BE2C (cell line): Measurements from ENCODE around the gene FAM131B.

ENCODE experiments used
- DNase-seq: peaks from one replicate; pipeline ENCODE4 v3.0.0-alpha.2; 2020
- H3K27me3 ChIP-seq: fragments of 250-450 bp; sonication (Bioruptor Pico); 2 replicates; pipeline ENCODE4 v1.5.1; 2020; ENCODE audit warnings: mild to moderate bottlenecking
- H3K36me3 ChIP-seq: fragments of 250-450 bp; sonication (Bioruptor Pico); 2 replicates; pipeline ENCODE4 v1.5.1; 2020; ENCODE audit warnings: mild to moderate bottlenecking
- H3K4me1 ChIP-seq: fragments of 250-450 bp; sonication (Bioruptor Pico); 2 replicates; pipeline ENCODE4 v1.5.1; 2020
- H3K4me3 ChIP-seq: 2 replicates; pipeline ENCODE4 v1.5.1; 2011; ENCODE audit warnings: low read depth, low read length
- H3K9me3 ChIP-seq: fragments of 250-450 bp; sonication (Bioruptor Pico); 2 replicates; pipeline ENCODE4 v1.5.1; 2020
- TF ChIP-seq, protein P1 (sequence below): IDR thresholded peaks from 2 replicates; pipeline ENCODE4 v1.5.1; 2012; ENCODE audit warnings: mild to moderate bottlenecking, low read depth, low read length

Gene FAM131B

DNA sequence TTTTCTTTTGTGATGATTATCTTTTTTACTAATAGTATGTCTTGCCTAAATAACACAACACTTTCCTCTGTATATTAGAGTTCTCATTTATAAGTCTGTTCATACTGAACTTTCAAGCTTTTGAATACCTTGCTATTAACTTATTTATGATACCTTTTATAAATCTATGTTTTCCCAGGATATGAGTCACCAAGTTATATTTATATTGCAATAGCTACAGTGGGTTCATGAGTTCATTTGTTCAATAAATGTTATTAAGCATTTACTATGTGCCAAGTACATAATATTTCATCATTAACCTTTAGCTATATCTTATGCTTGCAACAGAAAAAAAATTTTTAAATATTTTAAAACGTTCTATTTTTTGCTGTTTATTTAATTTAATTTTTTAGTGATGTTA lies 28.3 kb downstream of the FAM131B start:
- DNase-seq = no peak
- H3K4me3 ChIP-seq = no peak overlapping the region
- H3K27me3 ChIP-seq = peaks cover 17% of the 10 kb centered on the region
- H3K4me1 ChIP-seq = no peaks in the 10 kb centered on the region
- TF ChIP-seq, protein P1, sequence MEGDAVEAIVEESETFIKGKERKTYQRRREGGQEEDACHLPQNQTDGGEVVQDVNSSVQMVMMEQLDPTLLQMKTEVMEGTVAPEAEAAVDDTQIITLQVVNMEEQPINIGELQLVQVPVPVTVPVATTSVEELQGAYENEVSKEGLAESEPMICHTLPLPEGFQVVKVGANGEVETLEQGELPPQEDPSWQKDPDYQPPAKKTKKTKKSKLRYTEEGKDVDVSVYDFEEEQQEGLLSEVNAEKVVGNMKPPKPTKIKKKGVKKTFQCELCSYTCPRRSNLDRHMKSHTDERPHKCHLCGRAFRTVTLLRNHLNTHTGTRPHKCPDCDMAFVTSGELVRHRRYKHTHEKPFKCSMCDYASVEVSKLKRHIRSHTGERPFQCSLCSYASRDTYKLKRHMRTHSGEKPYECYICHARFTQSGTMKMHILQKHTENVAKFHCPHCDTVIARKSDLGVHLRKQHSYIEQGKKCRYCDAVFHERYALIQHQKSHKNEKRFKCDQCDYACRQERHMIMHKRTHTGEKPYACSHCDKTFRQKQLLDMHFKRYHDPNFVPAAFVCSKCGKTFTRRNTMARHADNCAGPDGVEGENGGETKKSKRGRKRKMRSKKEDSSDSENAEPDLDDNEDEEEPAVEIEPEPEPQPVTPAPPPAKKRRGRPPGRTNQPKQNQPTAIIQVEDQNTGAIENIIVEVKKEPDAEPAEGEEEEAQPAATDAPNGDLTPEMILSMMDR = no peak
- H3K9me3 ChIP-seq = no peaks in the 10 kb centered on the region
- no peaks in the 10 kb centered on the region for H3K36me3 ChIP-seq

DNA sequence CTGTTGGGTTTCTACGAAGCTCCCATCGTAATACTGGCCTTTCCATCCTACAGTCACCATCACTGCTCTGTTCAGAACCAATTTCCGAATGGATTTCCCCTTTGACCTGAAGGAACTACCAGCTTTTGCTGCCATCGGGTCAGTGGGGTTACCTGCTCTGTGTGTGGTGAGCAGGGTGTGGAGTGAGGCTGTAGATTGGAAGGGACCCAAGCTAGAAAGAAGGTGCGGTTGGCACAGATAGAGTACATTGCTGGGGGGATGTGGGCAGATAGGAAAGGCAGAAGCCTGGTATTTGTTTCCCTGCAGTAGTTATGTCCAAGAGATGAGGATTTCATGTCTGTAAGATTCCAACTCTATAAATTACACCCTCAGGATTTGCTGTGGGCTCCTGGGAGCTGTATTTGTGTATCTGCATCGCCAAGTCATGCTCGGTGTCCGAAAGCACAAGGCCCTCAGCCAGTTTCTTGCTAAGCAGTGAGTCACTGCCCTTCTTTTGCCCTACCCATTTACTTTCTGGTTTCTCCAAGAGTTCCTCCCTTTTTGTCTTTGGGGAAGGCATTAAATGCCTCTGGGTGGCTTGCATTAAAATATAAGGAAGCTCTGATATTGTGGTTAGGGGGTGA lies 31.2 kb downstream of the FAM131B start:
- no peak overlapping the region for H3K4me3 ChIP-seq
- H3K9me3 ChIP-seq = no peaks in the 10 kb centered on the region
- H3K4me1 ChIP-seq = no peaks in the 10 kb centered on the region
- H3K36me3 ChIP-seq = no peaks in the 10 kb centered on the region
- DNase-seq = no peak
- TF ChIP-seq, protein P1 = no peak
- H3K27me3 ChIP-seq = peaks cover 3% of the 10 kb centered on the region; the same call in 1 of the 2 replicates

DNA sequence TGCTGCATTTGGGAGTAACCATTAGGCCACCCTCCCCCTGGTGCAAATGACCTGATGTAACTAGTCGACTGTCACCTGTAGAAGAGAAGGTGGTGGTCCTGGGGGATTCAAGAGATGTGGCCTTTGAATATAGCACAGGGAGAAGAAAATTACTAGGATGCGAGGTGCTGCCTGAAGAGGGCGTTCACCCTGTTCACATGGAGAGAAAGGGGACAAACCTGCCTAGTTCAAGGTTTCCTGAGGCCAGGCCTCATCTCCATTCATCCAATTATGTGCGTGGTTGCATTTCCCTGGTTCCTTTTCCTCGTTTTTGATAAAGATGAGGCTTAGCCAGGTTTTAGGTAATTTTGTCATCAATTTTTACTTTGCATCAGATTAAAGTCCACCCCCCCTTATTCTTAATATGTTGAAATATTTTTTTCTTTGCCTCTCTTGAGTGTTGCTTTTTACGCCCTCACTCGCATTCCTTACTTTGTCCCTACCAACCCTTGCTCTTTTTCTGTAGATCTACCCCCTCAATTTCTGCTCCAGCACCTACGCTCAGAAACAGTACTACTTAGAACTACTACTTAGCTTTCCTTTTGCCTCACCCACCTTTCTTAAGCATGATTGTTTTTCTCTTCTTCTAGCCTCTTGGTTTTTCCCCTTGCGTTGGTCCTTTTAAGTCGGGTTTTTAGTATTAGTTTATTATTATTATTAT lies 32.9 kb downstream of the FAM131B start:
- TF ChIP-seq, protein P1 = no peak
- peaks cover 3% of the 10 kb centered on the region; the same call in 1 of the 2 replicates for H3K27me3 ChIP-seq
- no peak for DNase-seq

DNA sequence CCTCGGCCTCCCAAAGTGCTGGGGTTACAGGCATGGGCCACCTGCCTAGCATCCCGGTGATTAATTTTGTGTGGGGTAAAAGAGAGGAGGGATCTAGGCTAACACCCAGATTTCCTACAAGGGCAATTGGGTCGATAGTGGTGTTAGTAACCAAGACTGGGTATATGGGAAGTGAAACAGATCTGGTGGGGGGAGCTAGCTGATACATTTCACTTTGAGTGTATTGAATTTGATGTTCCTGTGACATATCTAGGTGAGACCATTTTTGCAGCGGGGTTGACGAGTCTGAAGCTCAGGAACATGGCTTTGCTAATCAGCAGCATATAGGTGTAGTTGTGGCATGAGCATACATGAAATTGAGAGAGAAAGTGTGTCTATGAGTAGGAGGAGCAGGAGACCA lies 34.6 kb downstream of the FAM131B start:
- no peaks in the 10 kb centered on the region for H3K9me3 ChIP-seq
- H3K4me1 ChIP-seq = no peaks in the 10 kb centered on the region
- no peak overlapping the region for H3K4me3 ChIP-seq
- DNase-seq = no peak
- TF ChIP-seq, protein P1 = no peak
- H3K36me3 ChIP-seq = no peaks in the 10 kb centered on the region
- H3K27me3 ChIP-seq = peaks cover 3% of the 10 kb centered on the region; the same call in 1 of the 2 replicates

More for the DNA sequence above, 32.9 kb downstream of the FAM131B start:
- H3K36me3 ChIP-seq = no peaks in the 10 kb centered on the region
- H3K9me3 ChIP-seq = no peaks in the 10 kb centered on the region
- no peaks in the 10 kb centered on the region for H3K4me1 ChIP-seq
- H3K4me3 ChIP-seq = no peak overlapping the region

DNA sequence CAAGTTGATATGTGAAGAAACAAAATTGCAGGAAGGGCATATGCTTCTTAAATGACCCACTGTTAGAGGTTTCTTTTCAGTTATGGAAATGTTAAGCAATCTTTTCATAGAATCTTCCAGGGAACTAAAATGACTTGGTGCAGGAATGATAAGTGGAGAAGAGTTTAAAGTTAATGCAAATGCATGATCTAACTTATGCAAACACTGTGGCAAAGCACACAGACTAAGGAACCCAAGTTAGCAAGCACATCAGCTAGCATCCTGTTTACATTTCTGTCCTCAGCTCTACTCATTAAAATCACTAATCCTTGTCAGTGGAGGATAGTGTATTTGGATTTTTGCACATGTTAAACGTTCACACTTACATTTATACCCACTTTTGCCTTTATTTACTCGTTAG lies 37.3 kb downstream of the FAM131B start:
- TF ChIP-seq, protein P1 = no peak
- DNase-seq = no peak
- Histone ChIP-seq H3K27me3 (no peaks in the 10 kb centered on the region), H3K4me3 (no peak overlapping the region), H3K9me3 (no peaks in the 10 kb centered on the region), H3K4me1 (no peaks in the 10 kb centered on the region; the same call in 1 of the 2 replicates), H3K36me3 (no peaks in the 10 kb centered on the region)

DNA sequence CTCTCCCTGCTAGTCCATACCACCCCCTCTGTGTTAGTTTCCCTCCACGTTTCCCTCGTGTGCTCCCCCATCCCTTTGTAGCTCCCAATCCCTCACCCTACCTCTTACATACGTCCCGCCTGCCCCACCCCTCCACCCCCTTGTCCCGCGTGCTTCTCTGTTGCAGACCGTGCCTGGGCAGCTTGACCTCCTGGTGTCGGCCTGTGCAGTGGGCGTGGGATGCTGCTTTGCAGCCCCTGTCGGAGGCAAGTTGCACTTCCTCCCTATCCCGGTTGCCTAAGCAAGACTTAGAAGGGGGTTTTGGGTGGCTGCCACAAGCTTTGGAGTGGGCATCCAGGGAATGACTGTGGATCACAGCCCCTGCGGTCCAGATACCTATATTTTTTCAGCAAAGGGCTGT lies 38.9 kb downstream of the FAM131B start:
- Histone ChIP-seq H3K27me3 (no peaks in the 10 kb centered on the region), H3K4me3 (no peak overlapping the region), H3K4me1 (no peaks in the 10 kb centered on the region; the same call in 1 of the 2 replicates), H3K9me3 (no peaks in the 10 kb centered on the region), H3K36me3 (no peaks in the 10 kb centered on the region)
- no peak for DNase-seq
- TF ChIP-seq, protein P1 = no peak
